K562 (cell line): ENCODE data around the gene KMT2D. TPM values are rescaled to one million over a fixed set of nuclear protein-coding genes. Genes with fewer than 3 reads are reported as not detected.

Experiments
- ATF3 ChIP-seq, 2 experiments: fragments of 450-650 bp in 1 of 2; sonication (generic) in 1 of 2; formaldehyde crosslinking in 1 of 2; IDR thresholded peaks in 1 of 2; conservative IDR thresholded peaks in 1 of 2; 2 replicates each; pipeline versions ENCODE4 v1.6.1 to v1.8.1; 2016 to 2023; ENCODE audit warnings: mild to moderate bottlenecking in 2 of 2, moderate library complexity in 2 of 2, inconsistent platforms in 1 of 2, missing genetic modification reagents in 1 of 2
- CGGBP1 ChIP-seq: fragments of 250-450 bp; sonication (Bioruptor Pico); IDR thresholded peaks from 2 replicates; pipeline ENCODE4 v1.9.0; 2021; ENCODE audit warnings: mild to moderate bottlenecking
- DDX20 ChIP-seq: fragments of 450-650 bp; IDR thresholded peaks from 2 replicates; pipeline ENCODE4 v1.6.1; 2016; ENCODE audit warnings: missing genetic modification characterization, low read depth, mild to moderate bottlenecking, missing compliant biosample characterization, moderate library complexity
- HNRNPLL ChIP-seq: fragments of 200-400 bp; formaldehyde crosslinking; IDR thresholded peaks from 2 replicates; pipeline ENCODE4 v1.6.1; 2017; ENCODE audit warnings: low read length, low read depth, mild to moderate bottlenecking; ENCODE audit not compliant: poor library complexity, severe bottlenecking
- IFI16 ChIP-seq: fragments of 250-450 bp; sonication (Bioruptor Pico); IDR thresholded peaks from 2 replicates; pipeline ENCODE4 v2.1.2; 2022; ENCODE audit warnings: mild to moderate bottlenecking, inconsistent platforms
- LCOR ChIP-seq: sonication (generic); formaldehyde crosslinking; IDR thresholded peaks from 2 replicates; pipeline ENCODE4 v1.8.0; 2022; ENCODE audit warnings: mild to moderate bottlenecking, missing genetic modification reagents
- MXI1 ChIP-seq: IDR thresholded peaks from 2 replicates; pipeline ENCODE4 v1.6.1; 2011; ENCODE audit warnings: low read depth, mild to moderate bottlenecking, improper control_type of control experiment, low read length
- PATZ1 ChIP-seq: fragments of 250-450 bp; sonication (Bioruptor Pico); IDR thresholded peaks from 2 replicates; pipeline ENCODE4 v1.5.0; 2020; ENCODE audit warnings: mild to moderate bottlenecking, borderline replicate concordance
- PBX2 ChIP-seq, 2 experiments: IDR thresholded peaks in 1 of 2; conservative IDR thresholded peaks in 1 of 2; 2 replicates each; pipeline ENCODE4 v1.6.1; 2016; ENCODE audit warnings: low read depth in 2 of 2, mild to moderate bottlenecking in 1 of 2, missing compliant biosample characterization in 1 of 2, missing genetic modification characterization in 1 of 2, moderate library complexity in 1 of 2
- SRSF1 ChIP-seq: fragments of 200-400 bp; formaldehyde crosslinking; IDR thresholded peaks from 2 replicates; pipeline ENCODE4 v1.6.1; 2017; ENCODE audit warnings: mild to moderate bottlenecking, low read depth, low read length, moderate library complexity
- TCF15 ChIP-seq: fragments of 250-450 bp; sonication (Bioruptor Pico); IDR thresholded peaks from 2 replicates; pipeline ENCODE4 v1.8.0; 2022; ENCODE audit warnings: moderate library complexity, mild to moderate bottlenecking, inconsistent platforms
- TRIM25 ChIP-seq: fragments of 450-650 bp; IDR thresholded peaks from 2 replicates; pipeline ENCODE4 v1.7.0; 2016; ENCODE audit warnings: borderline replicate concordance
- ZNF274 ChIP-seq: IDR thresholded peaks from 2 replicates; pipeline ENCODE4 v1.6.1; 2011; ENCODE audit warnings: low read depth, mild to moderate bottlenecking, low read length, moderate library complexity, borderline replicate concordance
- ZNF316 ChIP-seq: fragments of 450-650 bp; IDR thresholded peaks from 2 replicates; pipeline ENCODE4 v1.6.1; 2016
- ZNF584 ChIP-seq: fragments of 200-800 bp; sonication (Bioruptor generic); IDR thresholded peaks from 2 replicates; pipeline ENCODE4 v1.6.1; 2016; ENCODE audit warnings: low read depth, mild to moderate bottlenecking, missing genetic modification characterization, missing compliant biosample characterization
- polyA plus RNA-seq, 8 experiments: library from polyadenylated mRNA; depleted of rRNA in 4 of 8; stranded (reverse) in 5 of 8; unstranded in 3 of 8; fragments of >200 nt; fragmentation: Nextera tagmentation in 2 of 8; fragmentation: Illumina TruSeq in 1 of 8; extraction: Ambion mirVana in 2 of 8; extraction: Trizol in 1 of 8; gene quantifications; 2 replicates each; pipeline versions ENCODE4 v1.2.1 to v1.2.3, GENCODE V29; 2011 to 2014; ENCODE audit warnings: inconsistent platforms in 1 of 8, missing spikeins in 1 of 8
- total RNA-seq, 7 experiments: library from RNA; depleted of rRNA in 6 of 7; stranded (reverse); fragments of >200 nt in 6 of 7; fragmentation: Illumina TruSeq in 2 of 7; extraction: Trizol in 2 of 7; gene quantifications; 2 replicates each; pipeline versions ENCODE4 v1.2.1 to v1.2.3, GENCODE V29; 2011 to 2021; ENCODE audit warnings: low replicate concordance in 1 of 7

KMT2D gene
- total and polyA plus RNA-seq, 9 of the 15 experiments (the other 6 are each of a cell fraction or from before 2014, with no cell fraction given), result 0.22 to 93.7 (median 13.7) TPM

- TF ChIP-seq CGGBP1 (CRISPR knock-in tag) (no peak), TRIM25 (no peak), ZNF274 (no peak), DDX20 (no peak), LCOR (peak; percentile 84; the same call in 1 of the 2 replicates), IFI16 (CRISPR knock-in tag) (no peak), ATF3 (IDR thresholded peaks at IDR 0.05) (no peak), ATF3 (CRISPR knock-in tag; conservative IDR thresholded peaks at IDR 0.05) (no peak), MXI1 (no peak), TCF15 (CRISPR knock-in tag) (no peak), SRSF1 (no peak), PATZ1 (no peak), ZNF316 (peak; percentile 56; the same call in 1 of the 2 replicates), HNRNPLL (peak; percentile 83), PBX2 (CRISPR knock-in tag; IDR thresholded peaks at IDR 0.05; ENCODE audit: low read depth) (no peak), PBX2 (tag; conservative IDR thresholded peaks at IDR 0.05; ENCODE audit: low read depth) (no peak), ZNF584 (CRISPR knock-in tag) (no peak)
Observed at GRCh38 chr12:49089821-49090773, 29.5 kb upstream of the KMT2D start (continued).
